GM12878 (cell line): ENCODE data around the gene CYB5A. TPM values are rescaled to one million over a fixed set of nuclear protein-coding genes. Genes with fewer than 3 reads are reported as not detected.

Experiments
- ATAC-seq: fragments of 200-7000 bp; cut with Tn5 transposase; 3 replicates; pipeline ENCODE4 v1.9.1; 2020; ENCODE audit warnings: mild to moderate bottlenecking, moderate library complexity
- BruUV-seq: library from RNA; stranded (reverse); fragments of 400-500 nt; replicated peaks from 2 replicates; lab custom pipeline; 2021; lab: Mats Ljungman, UMichigan
- CTCF ChIA-PET: fragments of 300-600 bp; sonication (Branson Sonifier 250); formaldehyde crosslinking; extraction: SDS; loops from one replicate; lab custom pipeline; 2021; ENCODE audit warnings: inconsistent platforms; lab: Yijun Ruan, JAX
- POLR2A ChIA-PET: fragments of 350-600 bp; formaldehyde crosslinking; extraction: SDS; loops from one replicate; lab custom pipeline; 2021; ENCODE audit warnings: inconsistent platforms; lab: Charles Lee
- RAD21 ChIA-PET: fragments of 300-600 bp; sonication (Branson Sonifier 250); formaldehyde crosslinking; loops from one replicate; lab custom pipeline; 2023; ENCODE audit warnings: antibody characterized with exemption; ENCODE audit not compliant: unreplicated experiment; lab: Charles Lee
- SMC1A ChIA-PET: fragments of 300-600 bp; sonication (Branson Sonifier 250); formaldehyde crosslinking; loops from one replicate; lab custom pipeline; 2023; ENCODE audit not compliant: unreplicated experiment, uncharacterized antibody; lab: Charles Lee
- DNase-seq: peaks from one replicate; pipeline ENCODE4 v3.0.0-alpha.2; 2011; ENCODE audit warnings: low read depth, low spot score
- FAIRE-seq: peaks from 3 replicates; lab custom pipeline; 2011; peaks lifted over from hg19 to GRCh38; lab: Jason Lieb, UNC
- H2AFZ ChIP-seq: 2 replicates; pipeline ENCODE4 v1.6.0; 2011; ENCODE audit warnings: low read depth, low read length, control low read depth; ENCODE audit not compliant: control insufficient read depth
- H3K27ac ChIP-seq: 2 replicates; pipeline ENCODE4 v1.5.1; 2011; ENCODE audit warnings: control low read depth; ENCODE audit not compliant: control insufficient read depth, insufficient read depth
- H3K27me3 ChIP-seq, 2 experiments: replicated peaks in 1 of 2; 2 replicates each; pipeline versions ENCODE4 v1.6.0 to v1.6.1; 2011; ENCODE audit warnings: low read length in 1 of 2; ENCODE audit not compliant: control insufficient read depth in 2 of 2, insufficient read depth in 2 of 2
- H3K36me3 ChIP-seq, 2 experiments: 2 replicates each; pipeline ENCODE4 v1.5.1; 2011; ENCODE audit warnings: low read length in 1 of 2; ENCODE audit not compliant: control insufficient read depth in 2 of 2, insufficient read depth in 2 of 2
- H3K4me1 ChIP-seq: 2 replicates; pipeline ENCODE4 v1.6.1; 2011; ENCODE audit warnings: mild to moderate bottlenecking, low read length, moderate library complexity, mixed read lengths; ENCODE audit not compliant: control insufficient read depth, insufficient read depth
- H3K4me2 ChIP-seq: 2 replicates; pipeline ENCODE4 v1.6.0; 2011; ENCODE audit warnings: control low read depth; ENCODE audit not compliant: control insufficient read depth, insufficient read depth
- H3K4me3 ChIP-seq: fragments of 200-600 bp; sonication (generic); 2 replicates; pipeline ENCODE4 v1.5.1; 2016
- H3K79me2 ChIP-seq: 2 replicates; pipeline ENCODE4 v1.6.0; 2011; ENCODE audit warnings: low read length; ENCODE audit not compliant: control insufficient read depth, insufficient read depth
- H3K9ac ChIP-seq: 2 replicates; pipeline ENCODE4 v1.8.0; 2011; ENCODE audit warnings: low read length, control low read depth, mixed read lengths; ENCODE audit not compliant: control insufficient read depth, insufficient read depth
- H3K9me3 ChIP-seq: replicated peaks from 3 replicates; pipeline ENCODE4 v1.5.1; 2011; ENCODE audit warnings: mild to moderate bottlenecking, low read length; ENCODE audit not compliant: control insufficient read depth, insufficient read depth
- H4K20me1 ChIP-seq: 2 replicates; pipeline ENCODE4 v1.6.0; 2011; ENCODE audit not compliant: control insufficient read depth, insufficient read depth
- BCL11A ChIP-seq: IDR thresholded peaks from 2 replicates; pipeline ENCODE4 v1.6.1; 2011; ENCODE audit warnings: low read depth, low read length
- BRCA1 ChIP-seq: IDR thresholded peaks from 2 replicates; pipeline ENCODE4 v1.6.1; 2011; ENCODE audit warnings: low read depth, low read length, improper control_type of control experiment
- CEBPB ChIP-seq, 2 experiments: fragments of 150-350 bp in 1 of 2; IDR thresholded peaks; 2 replicates each; pipeline ENCODE4 v1.6.1; 2012 to 2014; ENCODE audit warnings: low read depth in 2 of 2, low read length in 2 of 2, borderline replicate concordance in 1 of 2, inconsistent platforms in 1 of 2
- CHD4 ChIP-seq: fragments of 200-600 bp; sonication (generic); IDR thresholded peaks from 2 replicates; pipeline ENCODE4 v1.6.1; 2016; ENCODE audit warnings: mild to moderate bottlenecking
- EGR1 ChIP-seq, 2 experiments: IDR thresholded peaks; 1 replicate in 1 of 2; 2 replicates in 1 of 2; pipeline ENCODE4 v1.6.1; 2011 to 2012; ENCODE audit warnings: low read depth in 2 of 2, low read length in 2 of 2, borderline replicate concordance in 1 of 2, mild to moderate bottlenecking in 1 of 2, moderate library complexity in 1 of 2
- ELK1 ChIP-seq: IDR thresholded peaks from 2 replicates; pipeline ENCODE4 v1.6.1; 2012; ENCODE audit warnings: low read depth, low read length, improper control_type of control experiment
- FOXK2 ChIP-seq: fragments of 450-650 bp; IDR thresholded peaks from 2 replicates; pipeline ENCODE4 v1.6.1; 2017; ENCODE audit warnings: mild to moderate bottlenecking, moderate library complexity
- IKZF2 ChIP-seq, 2 experiments: fragments of 450-650 bp; IDR thresholded peaks; 2 replicates each; pipeline ENCODE4 v1.6.1; 2017; ENCODE audit warnings: mild to moderate bottlenecking in 2 of 2, moderate library complexity in 2 of 2
- JUND ChIP-seq: IDR thresholded peaks from 2 replicates; pipeline ENCODE4 v1.6.1; 2012; ENCODE audit warnings: low read depth, mild to moderate bottlenecking, low read length, improper control_type of control experiment, moderate library complexity
- KAT2A ChIP-seq: conservative IDR thresholded peaks from 2 replicates; pipeline ENCODE4 v1.6.1; 2011; ENCODE audit warnings: low read depth, low read length; ENCODE audit not compliant: control insufficient read depth
- LARP7 ChIP-seq: fragments of 450-650 bp; IDR thresholded peaks from 2 replicates; pipeline ENCODE4 v1.6.1; 2017; ENCODE audit warnings: mild to moderate bottlenecking
- MLLT1 ChIP-seq: fragments of 450-650 bp; IDR thresholded peaks from 2 replicates; pipeline ENCODE4 v1.6.1; 2016; ENCODE audit warnings: mild to moderate bottlenecking
- NRF1 ChIP-seq: conservative IDR thresholded peaks from 2 replicates; pipeline ENCODE4 v1.6.1; 2011; ENCODE audit warnings: mild to moderate bottlenecking, low read depth, low read length, improper control_type of control experiment
- POLR2AphosphoS5 ChIP-seq: IDR thresholded peaks from 2 replicates; pipeline ENCODE4 v1.6.1; 2011; ENCODE audit warnings: mild to moderate bottlenecking, low read length, inconsistent platforms
- RUNX3 ChIP-seq: IDR thresholded peaks from 2 replicates; pipeline ENCODE4 v1.6.1; 2012; ENCODE audit warnings: low read length, inconsistent platforms
- SP1 ChIP-seq: IDR thresholded peaks from one replicate; pipeline ENCODE4 v1.6.1; 2011; ENCODE audit warnings: low read depth, low read length
- STAT3 ChIP-seq: IDR thresholded peaks from 2 replicates; pipeline ENCODE4 v1.6.1; 2011; ENCODE audit warnings: low read depth, low read length, improper control_type of control experiment
- ZNF217 ChIP-seq: fragments of 450-650 bp; IDR thresholded peaks from 2 replicates; pipeline ENCODE4 v1.6.1; 2017; ENCODE audit warnings: antibody characterized with exemption, mild to moderate bottlenecking
- ZNF384 ChIP-seq: IDR thresholded peaks from 2 replicates; pipeline ENCODE4 v1.6.1; 2012; ENCODE audit warnings: low read depth, mild to moderate bottlenecking, low read length, improper control_type of control experiment, borderline replicate concordance
- WGBS: methylation state at CpG from one replicate; pipeline ENCODE4 v1.1.6; 2016; ENCODE audit warnings: low lambda C conversion rate; ENCODE audit not compliant: insufficient replicate concordance, insufficient coverage; ENCODE audit errors: missing lambda C conversion rate; 5-methylcytosine and 5-hydroxymethylcytosine counted together
- in situ Hi-C: fragments of 300-500 bp; cut with MboI; formaldehyde crosslinking; loops from 9 replicates; pipeline ENCODE4 v1.14.3; 2018; ENCODE audit warnings: mixed read lengths
- intact Hi-C: fragments of 100-400 bp; cut with micrococcal nuclease; formaldehyde crosslinking; loops from one replicate; pipeline ENCODE4 v1.14.2; 2022; ENCODE audit not compliant: unreplicated experiment
- polyA plus RNA-seq, 11 experiments: library from polyadenylated mRNA; depleted of rRNA in 4 of 11; unstranded in 6 of 11; stranded (reverse) in 5 of 11; fragments of >200 nt; fragmentation: Nextera tagmentation in 4 of 11; fragmentation: Illumina TruSeq in 1 of 11; extraction: Ambion mirVana in 4 of 11; extraction: Trizol in 1 of 11; gene quantifications; 1 replicate in 1 of 11; 2 replicates in 10 of 11; pipeline versions ENCODE4 v1.2.1 to v1.2.3, GENCODE V29; 2011 to 2016; ENCODE audit warnings: inconsistent platforms in 2 of 11, missing spikeins in 2 of 11, low read depth in 1 of 11
- total RNA-seq, 4 experiments: library from RNA; depleted of rRNA in 3 of 4; stranded (reverse); fragments of >200 nt in 3 of 4; fragmentation: Illumina TruSeq in 1 of 4; extraction: Trizol in 1 of 4; gene quantifications; 2 replicates each; pipeline versions ENCODE4 v1.2.1 to v1.2.3, GENCODE V29; 2013 to 2021

Gene CYB5A
- total and polyA plus RNA-seq, 10 of the 15 experiments (the other 5 are each of a cell fraction or from before 2014, with no cell fraction given): 60.2 to 129 (median 103) TPM

- Histone ChIP-seq H3K27me3 (no peaks in the 10 kb centered on the region), H3K79me2 (no peaks in the 10 kb centered on the region), H2AFZ (no peak overlapping the region), H3K27ac (no peak overlapping the region), H4K20me1 (no peaks in the 10 kb centered on the region), H3K36me3 (no peaks in the 10 kb centered on the region), H3K9ac (no peak overlapping the region), H3K4me2 (peak overlapping the region; percentile 4; the same call in 1 of the 2 replicates), H3K4me1 (peaks cover 3% of the 10 kb centered on the region; the same call in 1 of the 2 replicates), H3K9me3 (no peaks in the 10 kb centered on the region), H3K4me3 (no peak overlapping the region)
- intact Hi-C loops (no loop called here), in situ Hi-C loops (no loop called here)
- ATAC-seq (peak; percentile 21; the same call in 1 of the 3 replicates), DNase-seq (no peak), FAIRE-seq (no peak)
- ChIA-PET CTCF (interaction anchor here (0.9 to 1.2 kb wide), 2 partner anchors 80 to 94 kb away, joined by 3 read pairs; no protein-coding TSS in a partner anchor), POLR2A (no interaction called here), SMC1A (interaction anchor here (0.6 kb wide), 1 partner anchor 8 kb away, joined by 3 read pairs; no protein-coding TSS in a partner anchor), RAD21 (no interaction called here)
- TF ChIP-seq SP1: no peak
- no peak for TF ChIP-seq STAT3
- no peak for TF ChIP-seq BCL11A
- no peak for TF ChIP-seq CEBPB (IDR thresholded peaks at IDR 0.05; ENCODE audit: borderline replicate concordance in 1 of 2, low read depth in 2 of 2, low read length in 2 of 2)
- TF ChIP-seq CHD4: no peak
- TF ChIP-seq BRCA1: no peak
- no peak for TF ChIP-seq LARP7
- no peak for TF ChIP-seq POLR2AphosphoS5
- no peak for TF ChIP-seq FOXK2
- no peak for TF ChIP-seq ZNF217
- no peak for TF ChIP-seq KAT2A
- TF ChIP-seq IKZF2 (IDR thresholded peaks at IDR 0.05): no peak
- TF ChIP-seq EGR1 (IDR thresholded peaks at IDR 0.05; ENCODE audit: borderline replicate concordance in 1 of 2, low read depth in 2 of 2, low read length in 2 of 2): no peak
- no peak for TF ChIP-seq ELK1
- TF ChIP-seq MLLT1: no peak
- TF ChIP-seq RUNX3: no peak
- no peak for TF ChIP-seq NRF1
- TF ChIP-seq ZNF384: no peak
- TF ChIP-seq JUND: no peak
- no TSS peak for BruUV-seq
- 45% methylated on average over 6 of the region's 6 CpGs for WGBS
Measured at GRCh38 chr18:74248189-74248588, 43.6 kb downstream of the CYB5A start.
